HepG2 (cell line): ENCODE data around the gene C9orf50. TPM values are rescaled to one million over a fixed set of nuclear protein-coding genes. Genes with fewer than 3 reads are reported as not detected.
A peak's percentile ranks its signal among the peaks of the same experiment; 100 is the strongest.

Source experiments
- CBX1 ChIP-seq: IDR thresholded peaks from one replicate; pipeline ENCODE4 v1.6.1; 2016; ENCODE audit warnings: antibody characterized with exemption, low read depth
- PAF1 ChIP-seq: IDR thresholded peaks from 2 replicates; pipeline ENCODE4 v1.6.1; 2016; ENCODE audit warnings: missing genetic modification reagents, missing compliant biosample characterization
- PCBP2 ChIP-seq: fragments of 200-400 bp; formaldehyde crosslinking; optimal IDR thresholded peaks from 2 replicates; pipeline ENCODE3; 2018; ENCODE audit warnings: low read length, low read depth; ENCODE audit not compliant: poor library complexity, severe bottlenecking
- PHB2 ChIP-seq: fragments of 450-650 bp; IDR thresholded peaks from 2 replicates; pipeline ENCODE4 v1.6.1; 2018; ENCODE audit not compliant: partially characterized antibody
- ZC3H13 ChIP-seq: sonication (generic); formaldehyde crosslinking; IDR thresholded peaks from 2 replicates; pipeline ENCODE4 v1.8.1; 2023; ENCODE audit warnings: mild to moderate bottlenecking, missing genetic modification reagents, moderate library complexity
- ZFP90 ChIP-seq: sonication (generic); formaldehyde crosslinking; IDR thresholded peaks from 2 replicates; pipeline ENCODE4 v1.8.0; 2022; ENCODE audit warnings: missing genetic modification reagents, mild to moderate bottlenecking, inconsistent platforms, borderline replicate concordance
- ZNF10 ChIP-seq: sonication (generic); formaldehyde crosslinking; IDR thresholded peaks from 2 replicates; pipeline ENCODE4 v1.4.0; 2020; ENCODE audit warnings: mild to moderate bottlenecking, low read depth, missing genetic modification reagents, borderline replicate concordance
- ZNF12 ChIP-seq: sonication (generic); formaldehyde crosslinking; IDR thresholded peaks from 2 replicates; pipeline ENCODE4 v1.5.0; 2020; ENCODE audit warnings: missing genetic modification reagents
- ZNF263 ChIP-seq: sonication (generic); formaldehyde crosslinking; IDR thresholded peaks from 2 replicates; pipeline ENCODE4 v1.4.0; 2020; ENCODE audit warnings: missing genetic modification reagents
- ZNF317 ChIP-seq: sonication (generic); formaldehyde crosslinking; IDR thresholded peaks from 2 replicates; pipeline ENCODE4 v1.5.0; 2020; ENCODE audit warnings: mild to moderate bottlenecking, missing genetic modification reagents
- ZNF34 ChIP-seq: sonication (generic); formaldehyde crosslinking; IDR thresholded peaks from 2 replicates; pipeline ENCODE4 v1.4.0; 2020; ENCODE audit warnings: mild to moderate bottlenecking, missing genetic modification reagents, borderline replicate concordance
- ZNF547 ChIP-seq: sonication (generic); formaldehyde crosslinking; IDR thresholded peaks from 2 replicates; pipeline ENCODE4 v1.5.1; 2020; ENCODE audit warnings: mild to moderate bottlenecking, missing genetic modification reagents
- ZNF607 ChIP-seq: sonication (generic); formaldehyde crosslinking; IDR thresholded peaks from 2 replicates; pipeline ENCODE4 v1.5.1; 2020; ENCODE audit warnings: missing genetic modification reagents, mild to moderate bottlenecking, borderline replicate concordance
- ZNF83 ChIP-seq: sonication (generic); formaldehyde crosslinking; IDR thresholded peaks from 2 replicates; pipeline ENCODE4 v1.4.0; 2020; ENCODE audit warnings: missing genetic modification reagents, mild to moderate bottlenecking, borderline replicate concordance
- ZSCAN22 ChIP-seq: sonication (generic); formaldehyde crosslinking; IDR thresholded peaks from 2 replicates; pipeline ENCODE4 v1.4.0; 2020; ENCODE audit warnings: mild to moderate bottlenecking, missing genetic modification reagents
- polyA plus RNA-seq, 8 experiments: library from polyadenylated mRNA; depleted of rRNA in 3 of 8; stranded (reverse) in 7 of 8; unstranded in 1 of 8; fragments of >200 nt; fragmentation: Illumina TruSeq in 4 of 8; extraction: Trizol in 4 of 8; gene quantifications; 2 replicates each; pipeline versions ENCODE4 v1.2.1 to v1.2.3, GENCODE V29; 2011 to 2016; ENCODE audit warnings: low read depth in 4 of 8, missing spikeins in 1 of 8, mixed read lengths in 1 of 8; ENCODE audit not compliant: insufficient read depth in 1 of 8
- total RNA-seq, 5 experiments: library from RNA; depleted of rRNA; stranded (reverse); fragments of >200 nt; fragmentation: Illumina TruSeq; extraction: Trizol; gene quantifications; 2 replicates each; pipeline ENCODE4 v1.2.3, GENCODE V29; 2016; ENCODE audit warnings: low read depth in 1 of 5
- TF ChIP-seq, protein P1 (sequence below): sonication (generic); formaldehyde crosslinking; IDR thresholded peaks from 2 replicates; pipeline ENCODE4 v1.4.0; 2020; ENCODE audit warnings: missing genetic modification reagents
- TF ChIP-seq, protein P2 (sequence below): sonication (generic); formaldehyde crosslinking; conservative IDR thresholded peaks from 2 replicates; pipeline ENCODE4 v1.4.0; 2020; ENCODE audit warnings: missing genetic modification reagents
- TF ChIP-seq, protein P3 (sequence below), 2 experiments: IDR thresholded peaks; 2 replicates each; pipeline ENCODE4 v1.6.1; 2011 to 2012; ENCODE audit warnings: low read length in 2 of 2, borderline replicate concordance in 1 of 2, low read depth in 1 of 2, mild to moderate bottlenecking in 1 of 2, moderate library complexity in 1 of 2

C9orf50 gene
- total and polyA plus RNA-seq, 2 of the 13 experiments (the other 11 are each of a cell fraction or from before 2014, with no cell fraction given), result not detected

DNA sequence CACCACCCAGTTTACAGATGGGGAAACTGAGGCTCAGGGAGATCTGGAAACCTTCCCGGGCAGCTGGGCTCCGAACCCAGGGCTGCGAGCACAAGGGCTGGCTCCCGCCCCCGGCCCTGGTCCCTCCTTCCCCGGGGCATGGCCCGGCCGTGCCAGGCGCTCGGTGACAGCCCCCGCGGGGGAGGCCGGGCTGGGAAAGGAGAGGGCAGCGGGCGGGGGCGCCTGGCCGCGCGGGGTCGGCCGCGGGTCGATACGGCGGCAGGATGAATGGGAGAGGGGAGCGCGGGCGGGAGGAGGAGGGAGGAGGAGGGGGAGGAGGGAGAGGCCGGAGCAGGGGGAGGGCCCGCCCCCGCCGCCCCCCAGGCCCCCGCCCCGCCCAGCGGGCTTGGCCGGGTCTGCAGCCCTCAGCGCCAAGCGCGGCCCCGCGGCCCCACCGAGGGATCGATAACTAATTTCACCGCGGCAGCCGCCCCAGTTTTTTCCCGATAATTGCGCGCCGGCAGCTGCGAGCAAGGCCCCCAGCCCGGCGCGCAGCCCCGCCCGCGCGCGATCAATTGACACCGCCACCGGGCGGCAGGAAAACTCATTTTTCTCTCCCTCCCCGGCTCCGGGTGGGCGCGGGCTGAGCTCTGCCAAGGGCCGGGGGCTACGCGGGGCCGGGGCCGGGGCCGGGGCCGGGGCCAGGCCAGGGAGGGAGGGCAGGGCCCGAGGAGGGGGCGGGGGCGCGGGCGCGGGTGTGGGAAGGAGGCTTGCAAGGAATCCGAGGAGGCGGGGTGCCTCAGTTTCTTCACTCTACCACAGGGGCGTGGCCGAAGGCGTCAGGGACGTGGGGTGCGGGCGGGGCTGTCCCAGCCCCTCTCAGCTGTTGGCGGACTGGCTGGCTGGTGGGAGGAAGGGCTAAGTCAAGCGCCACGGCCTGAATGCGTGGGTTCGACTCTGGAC is 52.1 kb downstream of the C9orf50 start (continued):
- TF ChIP-seq ZFP90 (CRISPR knock-in tag) (0 out of 2 replicates have a peak, but pooled peaks have one; percentile 52), ZC3H13 (CRISPR knock-in tag) (peak; percentile 75), PAF1 (no peak), ZNF10 (CRISPR knock-in tag) (no peak), ZNF263 (peak; percentile 97), ZNF547 (CRISPR knock-in tag) (0 out of 2 replicates have a peak, but pooled peaks have one; percentile 32), ZNF607 (peak; percentile 79), ZNF317 (CRISPR knock-in tag) (peak; percentile 32; the same call in 1 of the 2 replicates), ZNF12 (CRISPR knock-in tag) (no peak), ZNF83 (CRISPR knock-in tag) (no peak), ZNF34 (no peak), CBX1 (no peak), PCBP2 (no peak), PHB2 (no peak), ZSCAN22 (CRISPR knock-in tag) (no peak)
- TF ChIP-seq, protein P1, sequence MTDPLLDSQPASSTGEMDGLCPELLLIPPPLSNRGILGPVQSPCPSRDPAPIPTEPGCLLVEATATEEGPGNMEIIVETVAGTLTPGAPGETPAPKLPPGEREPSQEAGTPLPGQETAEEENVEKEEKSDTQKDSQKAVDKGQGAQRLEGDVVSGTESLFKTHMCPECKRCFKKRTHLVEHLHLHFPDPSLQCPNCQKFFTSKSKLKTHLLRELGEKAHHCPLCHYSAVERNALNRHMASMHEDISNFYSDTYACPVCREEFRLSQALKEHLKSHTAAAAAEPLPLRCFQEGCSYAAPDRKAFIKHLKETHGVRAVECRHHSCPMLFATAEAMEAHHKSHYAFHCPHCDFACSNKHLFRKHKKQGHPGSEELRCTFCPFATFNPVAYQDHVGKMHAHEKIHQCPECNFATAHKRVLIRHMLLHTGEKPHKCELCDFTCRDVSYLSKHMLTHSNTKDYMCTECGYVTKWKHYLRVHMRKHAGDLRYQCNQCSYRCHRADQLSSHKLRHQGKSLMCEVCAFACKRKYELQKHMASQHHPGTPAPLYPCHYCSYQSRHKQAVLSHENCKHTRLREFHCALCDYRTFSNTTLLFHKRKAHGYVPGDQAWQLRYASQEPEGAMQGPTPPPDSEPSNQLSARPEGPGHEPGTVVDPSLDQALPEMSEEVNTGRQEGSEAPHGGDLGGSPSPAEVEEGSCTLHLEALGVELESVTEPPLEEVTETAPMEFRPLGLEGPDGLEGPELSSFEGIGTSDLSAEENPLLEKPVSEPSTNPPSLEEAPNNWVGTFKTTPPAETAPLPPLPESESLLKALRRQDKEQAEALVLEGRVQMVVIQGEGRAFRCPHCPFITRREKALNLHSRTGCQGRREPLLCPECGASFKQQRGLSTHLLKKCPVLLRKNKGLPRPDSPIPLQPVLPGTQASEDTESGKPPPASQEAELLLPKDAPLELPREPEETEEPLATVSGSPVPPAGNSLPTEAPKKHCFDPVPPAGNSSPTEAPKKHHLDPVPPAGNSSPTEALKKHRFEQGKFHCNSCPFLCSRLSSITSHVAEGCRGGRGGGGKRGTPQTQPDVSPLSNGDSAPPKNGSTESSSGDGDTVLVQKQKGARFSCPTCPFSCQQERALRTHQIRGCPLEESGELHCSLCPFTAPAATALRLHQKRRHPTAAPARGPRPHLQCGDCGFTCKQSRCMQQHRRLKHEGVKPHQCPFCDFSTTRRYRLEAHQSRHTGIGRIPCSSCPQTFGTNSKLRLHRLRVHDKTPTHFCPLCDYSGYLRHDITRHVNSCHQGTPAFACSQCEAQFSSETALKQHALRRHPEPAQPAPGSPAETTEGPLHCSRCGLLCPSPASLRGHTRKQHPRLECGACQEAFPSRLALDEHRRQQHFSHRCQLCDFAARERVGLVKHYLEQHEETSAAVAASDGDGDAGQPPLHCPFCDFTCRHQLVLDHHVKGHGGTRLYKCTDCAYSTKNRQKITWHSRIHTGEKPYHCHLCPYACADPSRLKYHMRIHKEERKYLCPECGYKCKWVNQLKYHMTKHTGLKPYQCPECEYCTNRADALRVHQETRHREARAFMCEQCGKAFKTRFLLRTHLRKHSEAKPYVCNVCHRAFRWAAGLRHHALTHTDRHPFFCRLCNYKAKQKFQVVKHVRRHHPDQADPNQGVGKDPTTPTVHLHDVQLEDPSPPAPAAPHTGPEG (CRISPR knock-in tag), result no peak
- TF ChIP-seq, protein P2, sequence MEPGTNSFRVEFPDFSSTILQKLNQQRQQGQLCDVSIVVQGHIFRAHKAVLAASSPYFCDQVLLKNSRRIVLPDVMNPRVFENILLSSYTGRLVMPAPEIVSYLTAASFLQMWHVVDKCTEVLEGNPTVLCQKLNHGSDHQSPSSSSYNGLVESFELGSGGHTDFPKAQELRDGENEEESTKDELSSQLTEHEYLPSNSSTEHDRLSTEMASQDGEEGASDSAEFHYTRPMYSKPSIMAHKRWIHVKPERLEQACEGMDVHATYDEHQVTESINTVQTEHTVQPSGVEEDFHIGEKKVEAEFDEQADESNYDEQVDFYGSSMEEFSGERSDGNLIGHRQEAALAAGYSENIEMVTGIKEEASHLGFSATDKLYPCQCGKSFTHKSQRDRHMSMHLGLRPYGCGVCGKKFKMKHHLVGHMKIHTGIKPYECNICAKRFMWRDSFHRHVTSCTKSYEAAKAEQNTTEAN (CRISPR knock-in tag), result no peak; the same call in 1 of the 2 replicates
- TF ChIP-seq, protein P3, sequence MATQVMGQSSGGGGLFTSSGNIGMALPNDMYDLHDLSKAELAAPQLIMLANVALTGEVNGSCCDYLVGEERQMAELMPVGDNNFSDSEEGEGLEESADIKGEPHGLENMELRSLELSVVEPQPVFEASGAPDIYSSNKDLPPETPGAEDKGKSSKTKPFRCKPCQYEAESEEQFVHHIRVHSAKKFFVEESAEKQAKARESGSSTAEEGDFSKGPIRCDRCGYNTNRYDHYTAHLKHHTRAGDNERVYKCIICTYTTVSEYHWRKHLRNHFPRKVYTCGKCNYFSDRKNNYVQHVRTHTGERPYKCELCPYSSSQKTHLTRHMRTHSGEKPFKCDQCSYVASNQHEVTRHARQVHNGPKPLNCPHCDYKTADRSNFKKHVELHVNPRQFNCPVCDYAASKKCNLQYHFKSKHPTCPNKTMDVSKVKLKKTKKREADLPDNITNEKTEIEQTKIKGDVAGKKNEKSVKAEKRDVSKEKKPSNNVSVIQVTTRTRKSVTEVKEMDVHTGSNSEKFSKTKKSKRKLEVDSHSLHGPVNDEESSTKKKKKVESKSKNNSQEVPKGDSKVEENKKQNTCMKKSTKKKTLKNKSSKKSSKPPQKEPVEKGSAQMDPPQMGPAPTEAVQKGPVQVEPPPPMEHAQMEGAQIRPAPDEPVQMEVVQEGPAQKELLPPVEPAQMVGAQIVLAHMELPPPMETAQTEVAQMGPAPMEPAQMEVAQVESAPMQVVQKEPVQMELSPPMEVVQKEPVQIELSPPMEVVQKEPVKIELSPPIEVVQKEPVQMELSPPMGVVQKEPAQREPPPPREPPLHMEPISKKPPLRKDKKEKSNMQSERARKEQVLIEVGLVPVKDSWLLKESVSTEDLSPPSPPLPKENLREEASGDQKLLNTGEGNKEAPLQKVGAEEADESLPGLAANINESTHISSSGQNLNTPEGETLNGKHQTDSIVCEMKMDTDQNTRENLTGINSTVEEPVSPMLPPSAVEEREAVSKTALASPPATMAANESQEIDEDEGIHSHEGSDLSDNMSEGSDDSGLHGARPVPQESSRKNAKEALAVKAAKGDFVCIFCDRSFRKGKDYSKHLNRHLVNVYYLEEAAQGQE (IDR thresholded peaks at IDR 0.05; ENCODE audit: borderline replicate concordance in 1 of 2, low read depth in 1 of 2, low read length in 2 of 2), result no peak; a peak in 1 of 4 replicates
